ENCODE results near the gene CTAGE15.
"Not testable (repeated sequence)": the region's sequence is repeated elsewhere in the genome, so short reads cannot be mapped to it uniquely, and the experiment has no call there.

The CTAGE15 gene

DNA sequence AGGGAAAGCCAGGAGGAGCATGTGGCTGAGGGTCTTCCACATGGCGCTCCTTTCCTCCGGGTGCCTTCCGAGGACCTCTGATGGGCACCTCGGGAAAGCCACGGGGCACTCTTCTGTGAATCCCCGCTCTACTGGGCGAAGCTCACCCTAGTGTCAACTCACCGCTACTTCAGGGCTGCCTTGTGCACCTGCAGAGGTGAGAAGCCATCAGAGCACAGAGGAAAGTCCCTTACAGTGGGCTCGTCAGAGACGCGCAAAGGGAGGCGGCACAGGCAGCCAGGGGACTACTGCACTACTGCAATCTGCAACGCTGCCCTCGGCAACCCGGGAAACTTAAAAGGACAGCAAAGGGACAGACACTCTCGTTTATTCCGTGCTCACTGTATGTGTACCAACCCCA is 50.5 kb downstream of the CTAGE15 start:
- not testable (repeated sequence) for H3K4me1 ChIP-seq (ENCODE audit: low read depth, poor library complexity, severe bottlenecking); H3K27me3 ChIP-seq (ENCODE audit: insufficient read depth, low read depth); H3K4me3 ChIP-seq (IDR thresholded peaks at IDR 0.05; ENCODE audit: insufficient read depth, low read depth, low read length); H3K79me2 ChIP-seq (ENCODE audit: insufficient read depth, low read depth); H3K9ac ChIP-seq; H2AFZ ChIP-seq (ENCODE audit: low read depth); H3K4me2 ChIP-seq; H4K20me1 ChIP-seq (ENCODE audit: insufficient read depth); H3K27ac ChIP-seq; H3K36me3 ChIP-seq (ENCODE audit: insufficient read depth)
